GM12878 (cell line): Measurements from ENCODE around the gene ARHGEF17. TPM values are rescaled to one million over a fixed set of nuclear protein-coding genes. Genes with fewer than 3 reads are reported as not detected.

Experiments used
- ATAC-seq: fragments of 200-7000 bp; cut with Tn5 transposase; 3 replicates; pipeline ENCODE4 v1.9.1; 2020; ENCODE audit warnings: mild to moderate bottlenecking, moderate library complexity
- BruUV-seq: library from RNA; stranded (reverse); fragments of 400-500 nt; replicated peaks from 2 replicates; lab custom pipeline; 2021; lab: Mats Ljungman, UMichigan
- CTCF ChIA-PET: fragments of 300-600 bp; sonication (Branson Sonifier 250); formaldehyde crosslinking; extraction: SDS; loops from one replicate; lab custom pipeline; 2021; ENCODE audit warnings: inconsistent platforms; lab: Yijun Ruan, JAX
- POLR2A ChIA-PET: fragments of 350-600 bp; formaldehyde crosslinking; extraction: SDS; loops from one replicate; lab custom pipeline; 2021; ENCODE audit warnings: inconsistent platforms; lab: Charles Lee
- RAD21 ChIA-PET: fragments of 300-600 bp; sonication (Branson Sonifier 250); formaldehyde crosslinking; loops from one replicate; lab custom pipeline; 2023; ENCODE audit warnings: antibody characterized with exemption; ENCODE audit not compliant: unreplicated experiment; lab: Charles Lee
- SMC1A ChIA-PET: fragments of 300-600 bp; sonication (Branson Sonifier 250); formaldehyde crosslinking; loops from one replicate; lab custom pipeline; 2023; ENCODE audit not compliant: unreplicated experiment, uncharacterized antibody; lab: Charles Lee
- DNase-seq: peaks from one replicate; pipeline ENCODE4 v3.0.0-alpha.2; 2011; ENCODE audit warnings: low read depth, low spot score
- FAIRE-seq: peaks from 3 replicates; lab custom pipeline; 2011; peaks lifted over from hg19 to GRCh38; lab: Jason Lieb, UNC
- H2AFZ ChIP-seq: 2 replicates; pipeline ENCODE4 v1.6.0; 2011; ENCODE audit warnings: low read depth, low read length, control low read depth; ENCODE audit not compliant: control insufficient read depth
- H3K27ac ChIP-seq: 2 replicates; pipeline ENCODE4 v1.5.1; 2011; ENCODE audit warnings: control low read depth; ENCODE audit not compliant: control insufficient read depth, insufficient read depth
- H3K27me3 ChIP-seq, 2 experiments: replicated peaks in 1 of 2; 2 replicates each; pipeline versions ENCODE4 v1.6.0 to v1.6.1; 2011; ENCODE audit warnings: low read length in 1 of 2; ENCODE audit not compliant: control insufficient read depth in 2 of 2, insufficient read depth in 2 of 2
- H3K36me3 ChIP-seq, 2 experiments: 2 replicates each; pipeline ENCODE4 v1.5.1; 2011; ENCODE audit warnings: low read length in 1 of 2; ENCODE audit not compliant: control insufficient read depth in 2 of 2, insufficient read depth in 2 of 2
- H3K4me1 ChIP-seq: 2 replicates; pipeline ENCODE4 v1.6.1; 2011; ENCODE audit warnings: mild to moderate bottlenecking, low read length, moderate library complexity, mixed read lengths; ENCODE audit not compliant: control insufficient read depth, insufficient read depth
- H3K4me2 ChIP-seq: 2 replicates; pipeline ENCODE4 v1.6.0; 2011; ENCODE audit warnings: control low read depth; ENCODE audit not compliant: control insufficient read depth, insufficient read depth
- H3K4me3 ChIP-seq: fragments of 200-600 bp; sonication (generic); 2 replicates; pipeline ENCODE4 v1.5.1; 2016
- H3K79me2 ChIP-seq: 2 replicates; pipeline ENCODE4 v1.6.0; 2011; ENCODE audit warnings: low read length; ENCODE audit not compliant: control insufficient read depth, insufficient read depth
- H3K9ac ChIP-seq: 2 replicates; pipeline ENCODE4 v1.8.0; 2011; ENCODE audit warnings: low read length, control low read depth, mixed read lengths; ENCODE audit not compliant: control insufficient read depth, insufficient read depth
- H3K9me3 ChIP-seq: replicated peaks from 3 replicates; pipeline ENCODE4 v1.5.1; 2011; ENCODE audit warnings: mild to moderate bottlenecking, low read length; ENCODE audit not compliant: control insufficient read depth, insufficient read depth
- H4K20me1 ChIP-seq: 2 replicates; pipeline ENCODE4 v1.6.0; 2011; ENCODE audit not compliant: control insufficient read depth, insufficient read depth
- BACH1 ChIP-seq: fragments of 450-650 bp; IDR thresholded peaks from 2 replicates; pipeline ENCODE4 v1.6.1; 2017; ENCODE audit warnings: mild to moderate bottlenecking, borderline replicate concordance
- BRCA1 ChIP-seq: IDR thresholded peaks from 2 replicates; pipeline ENCODE4 v1.6.1; 2011; ENCODE audit warnings: low read depth, low read length, improper control_type of control experiment
- FOXK2 ChIP-seq: fragments of 450-650 bp; IDR thresholded peaks from 2 replicates; pipeline ENCODE4 v1.6.1; 2017; ENCODE audit warnings: mild to moderate bottlenecking, moderate library complexity
- GABPA ChIP-seq: IDR thresholded peaks from 2 replicates; pipeline ENCODE4 v1.6.1; 2014; ENCODE audit warnings: antibody characterized with exemption, low read depth, mild to moderate bottlenecking, inconsistent platforms
- NFYA ChIP-seq: IDR thresholded peaks from 2 replicates; pipeline ENCODE4 v1.6.1; 2011; ENCODE audit warnings: low read depth, mild to moderate bottlenecking, low read length, improper control_type of control experiment, borderline replicate concordance
- NR2C2 ChIP-seq: IDR thresholded peaks from 2 replicates; pipeline ENCODE4 v1.6.1; 2011; ENCODE audit warnings: borderline replicate concordance, low read depth; ENCODE audit not compliant: control insufficient read depth, insufficient read length
- WGBS: methylation state at CpG from one replicate; pipeline ENCODE4 v1.1.6; 2016; ENCODE audit warnings: low lambda C conversion rate; ENCODE audit not compliant: insufficient replicate concordance, insufficient coverage; ENCODE audit errors: missing lambda C conversion rate; 5-methylcytosine and 5-hydroxymethylcytosine counted together
- in situ Hi-C: fragments of 300-500 bp; cut with MboI; formaldehyde crosslinking; loops from 9 replicates; pipeline ENCODE4 v1.14.3; 2018; ENCODE audit warnings: mixed read lengths
- intact Hi-C: fragments of 100-400 bp; cut with micrococcal nuclease; formaldehyde crosslinking; loops from one replicate; pipeline ENCODE4 v1.14.2; 2022; ENCODE audit not compliant: unreplicated experiment
- polyA plus RNA-seq, 11 experiments: library from polyadenylated mRNA; depleted of rRNA in 4 of 11; unstranded in 6 of 11; stranded (reverse) in 5 of 11; fragments of >200 nt; fragmentation: Nextera tagmentation in 4 of 11; fragmentation: Illumina TruSeq in 1 of 11; extraction: Ambion mirVana in 4 of 11; extraction: Trizol in 1 of 11; gene quantifications; 1 replicate in 1 of 11; 2 replicates in 10 of 11; pipeline versions ENCODE4 v1.2.1 to v1.2.3, GENCODE V29; 2011 to 2016; ENCODE audit warnings: inconsistent platforms in 2 of 11, missing spikeins in 2 of 11, low read depth in 1 of 11
- total RNA-seq, 4 experiments: library from RNA; depleted of rRNA in 3 of 4; stranded (reverse); fragments of >200 nt in 3 of 4; fragmentation: Illumina TruSeq in 1 of 4; extraction: Trizol in 1 of 4; gene quantifications; 2 replicates each; pipeline versions ENCODE4 v1.2.1 to v1.2.3, GENCODE V29; 2013 to 2021
- TF ChIP-seq, protein P1 (sequence below): fragments of 450-650 bp; IDR thresholded peaks from 2 replicates; pipeline ENCODE4 v1.6.1; 2016; ENCODE audit warnings: mild to moderate bottlenecking

Gene ARHGEF17
- total and polyA plus RNA-seq, 10 of the 15 experiments (the other 5 are each of a cell fraction or from before 2014, with no cell fraction given): 0.15 to 11.0 (median 1.7) TPM

DNA sequence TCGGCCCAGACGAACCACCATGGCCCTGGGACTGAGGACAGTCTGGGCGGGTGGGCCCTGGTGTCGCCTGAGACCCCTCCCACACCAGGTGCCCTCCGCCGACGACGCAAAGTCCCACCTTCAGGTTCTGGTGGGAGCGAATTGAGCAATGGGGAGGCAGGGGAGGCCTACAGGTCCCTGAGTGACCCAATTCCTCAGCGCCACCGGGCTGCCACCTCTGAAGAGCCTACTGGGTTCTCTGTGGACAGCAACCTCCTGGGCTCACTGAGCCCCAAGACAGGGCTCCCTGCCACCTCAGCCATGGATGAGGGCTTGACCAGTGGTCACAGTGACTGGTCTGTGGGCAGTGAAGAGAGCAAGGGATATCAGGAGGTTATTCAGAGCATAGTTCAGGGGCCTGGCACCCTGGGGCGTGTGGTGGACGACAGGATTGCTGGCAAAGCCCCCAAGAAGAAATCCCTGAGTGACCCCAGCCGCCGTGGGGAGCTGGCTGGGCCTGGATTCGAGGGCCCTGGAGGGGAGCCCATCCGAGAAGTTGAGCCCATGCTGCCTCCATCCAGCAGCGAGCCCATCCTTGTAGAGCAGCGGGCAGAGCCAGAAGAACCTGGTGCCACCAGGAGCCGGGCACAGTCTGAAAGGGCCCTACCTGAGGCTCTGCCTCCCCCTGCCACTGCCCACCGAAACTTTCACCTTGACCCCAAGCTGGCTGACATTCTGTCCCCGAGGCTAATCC is 2.8 kb downstream of the ARHGEF17 start:
- ChIA-PET CTCF (interaction anchor here (0.6 to 6.6 kb wide), 4 partner anchors 12 to 1240 kb away, joined by 4 to 126 read pairs (median 7); no protein-coding TSS in a partner anchor), RAD21 (interaction anchor here (5.4 to 6.6 kb wide), 2 partner anchors 15 to 24 kb away, joined by 38 to 115 read pairs; no protein-coding TSS in a partner anchor), SMC1A (interaction anchor here (1.2 kb wide), 2 partner anchors 17 to 25 kb away, joined by 3 read pairs; no protein-coding TSS in a partner anchor), POLR2A (interaction anchor here (0.9 to 2.9 kb wide), 3 partner anchors 10 to 23 kb away, joined by 3 to 26 read pairs (median 3); no protein-coding TSS in a partner anchor)
- H3K27me3 ChIP-seq: no peaks in the 10 kb centered on the region
- no peaks in the 10 kb centered on the region for H4K20me1 ChIP-seq
- intact Hi-C loops: no loop called here
- H3K79me2 ChIP-seq: peaks cover 51% of the 10 kb centered on the region
- WGBS: 73% methylated on average over 21 of the region's 22 CpGs
- no peak overlapping the region for H2AFZ ChIP-seq
- no peak overlapping the region; the same call in 1 of the 2 replicates for H3K9ac ChIP-seq
- no peak for ATAC-seq
- in situ Hi-C loops: no loop called here
- DNase-seq: no peak
- no peak for FAIRE-seq
- no peak overlapping the region for H3K4me3 ChIP-seq
- H3K4me1 ChIP-seq: peaks cover 18% of the 10 kb centered on the region
- BruUV-seq: no TSS peak
- H3K36me3 ChIP-seq: no peaks in the 10 kb centered on the region
- no peaks in the 10 kb centered on the region for H3K9me3 ChIP-seq
- H3K27ac ChIP-seq: no peak overlapping the region
- TF ChIP-seq NFYA (no peak), BRCA1 (no peak), BACH1 (no peak), FOXK2 (no peak)
- peak overlapping the region; percentile 65 for H3K4me2 ChIP-seq

DNA sequence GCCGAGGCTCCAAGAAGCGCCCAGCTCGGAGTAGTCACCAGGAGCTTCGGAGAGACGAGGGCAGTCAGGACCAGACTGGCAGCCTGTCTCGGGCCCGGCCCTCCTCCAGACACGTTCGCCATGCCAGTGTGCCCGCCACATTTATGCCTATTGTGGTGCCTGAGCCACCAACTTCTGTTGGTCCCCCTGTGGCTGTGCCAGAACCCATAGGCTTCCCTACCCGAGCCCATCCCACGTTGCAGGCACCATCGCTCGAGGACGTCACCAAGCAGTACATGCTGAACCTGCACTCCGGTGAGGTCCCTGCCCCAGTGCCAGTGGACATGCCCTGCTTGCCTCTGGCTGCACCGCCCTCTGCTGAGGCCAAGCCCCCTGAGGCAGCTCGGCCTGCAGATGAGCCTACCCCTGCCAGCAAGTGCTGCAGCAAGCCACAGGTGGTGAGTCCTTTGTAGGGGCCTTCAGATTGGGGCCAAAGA is 3.4 kb downstream of the ARHGEF17 start:
- ChIA-PET CTCF (interaction anchor here (0.6 to 1.4 kb wide), 3 partner anchors 15 to 1239 kb away, joined by 4 to 9 read pairs (median 9); no protein-coding TSS in a partner anchor), RAD21 (interaction anchor here (5.4 kb wide), 1 partner anchor 23 kb away, joined by 38 read pairs; no protein-coding TSS in a partner anchor), POLR2A (interaction anchor here (0.9 to 1.2 kb wide), 2 partner anchors 9 to 23 kb away, joined by 3 read pairs; no protein-coding TSS in a partner anchor)
- H3K9ac ChIP-seq: no peak overlapping the region; the same call in 1 of the 2 replicates
- ATAC-seq (no peak), DNase-seq (no peak), FAIRE-seq (no peak)
- H3K4me1 ChIP-seq: peaks cover 18% of the 10 kb centered on the region
- WGBS: 95% methylated on average over 17 of the region's 18 CpGs
- in situ Hi-C loops: no loop called here
- H3K36me3 ChIP-seq: no peaks in the 10 kb centered on the region
- peak overlapping the region; percentile 16; the same call in 1 of the 2 replicates for H3K4me3 ChIP-seq
- H3K9me3 ChIP-seq: no peaks in the 10 kb centered on the region
- no peaks in the 10 kb centered on the region for H3K27me3 ChIP-seq
- no peak for TF ChIP-seq NR2C2
- TF ChIP-seq, protein P1, sequence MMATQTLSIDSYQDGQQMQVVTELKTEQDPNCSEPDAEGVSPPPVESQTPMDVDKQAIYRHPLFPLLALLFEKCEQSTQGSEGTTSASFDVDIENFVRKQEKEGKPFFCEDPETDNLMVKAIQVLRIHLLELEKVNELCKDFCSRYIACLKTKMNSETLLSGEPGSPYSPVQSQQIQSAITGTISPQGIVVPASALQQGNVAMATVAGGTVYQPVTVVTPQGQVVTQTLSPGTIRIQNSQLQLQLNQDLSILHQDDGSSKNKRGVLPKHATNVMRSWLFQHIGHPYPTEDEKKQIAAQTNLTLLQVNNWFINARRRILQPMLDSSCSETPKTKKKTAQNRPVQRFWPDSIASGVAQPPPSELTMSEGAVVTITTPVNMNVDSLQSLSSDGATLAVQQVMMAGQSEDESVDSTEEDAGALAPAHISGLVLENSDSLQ: no peak
- TF ChIP-seq GABPA: no peak
- TF ChIP-seq, all 136 proteins: peak for 0
- SMC1A ChIA-PET: interaction anchor here (1.2 kb wide), 1 partner anchor 16 kb away, joined by 3 read pairs; no protein-coding TSS in a partner anchor
- Histone ChIP-seq H4K20me1 (no peaks in the 10 kb centered on the region), H3K4me2 (peak overlapping the region; percentile 65; the same call in 1 of the 2 replicates), H3K79me2 (peaks cover 52% of the 10 kb centered on the region), H3K27ac (no peak overlapping the region), H2AFZ (no peak overlapping the region)
- intact Hi-C loops: no loop called here
- BruUV-seq: no TSS peak
